IPS DF 4.7 (cell line): ENCODE data around the gene COMTD1.
A peak's percentile ranks its signal among the peaks of the same experiment; 100 is the strongest.
"Not testable (repeated sequence)": the region's sequence is repeated elsewhere in the genome, so short reads cannot be mapped to it uniquely, and the experiment has no call there.

ENCODE experiments used
- DNase-seq: peaks from one replicate; pipeline ENCODE4 v3.0.0-alpha.2; 2013; ENCODE audit warnings: low spot score; ENCODE audit errors: extremely low read depth

The COMTD1 gene

GRCh38 chr10:75195035-75195763, 40.6 kb downstream of the COMTD1 start:
- DNase-seq, result no peak

- not testable (repeated sequence) for DNase-seq
These were observed 41.1 kb downstream of the COMTD1 start for GRCh38 chr10:75194625-75195024.

GRCh38 chr10:75191821-75192568, 43.8 kb downstream of the COMTD1 start:
- DNase-seq, result no peak

GRCh38 chr10:75189266-75190096, 46.3 kb downstream of the COMTD1 start:
- no peak for DNase-seq

GRCh38 chr10:75188522-75188921, 47.2 kb downstream of the COMTD1 start:
- not testable (repeated sequence) for DNase-seq

GRCh38 chr10:75187961-75188426, 47.8 kb downstream of the COMTD1 start:
- DNase-seq, result peak; percentile 75

- DNase-seq, result no peak
These were observed 49.4 kb downstream of the COMTD1 start for GRCh38 chr10:75186310-75186709.
